Keratinocyte (primary cell): Measurements from ENCODE around the gene MBP. TPM values are rescaled to one million over a fixed set of nuclear protein-coding genes. Genes with fewer than 3 reads are reported as not detected.

ENCODE experiments used
- DNase-seq: peaks from one replicate; pipeline ENCODE4 v3.0.0-alpha.2; 2011; ENCODE audit warnings: low read depth, missing footprints, low spot score
- FAIRE-seq: peaks from 2 replicates; lab custom pipeline; 2011; peaks lifted over from hg19 to GRCh38; lab: Jason Lieb, UNC
- H2AFZ ChIP-seq: 2 replicates; pipeline ENCODE4 v1.6.0; 2012; ENCODE audit warnings: low read length, control low read depth, inconsistent platforms; ENCODE audit not compliant: control insufficient read depth
- H3K27ac ChIP-seq: 2 replicates; pipeline ENCODE4 v1.5.1; 2011; ENCODE audit warnings: low read length; ENCODE audit not compliant: control insufficient read depth, insufficient read depth
- H3K27me3 ChIP-seq: 3 replicates; pipeline ENCODE4 v1.6.0; 2011; ENCODE audit warnings: low read length; ENCODE audit not compliant: control insufficient read depth, insufficient read depth; ENCODE audit errors: extremely low read depth
- H3K36me3 ChIP-seq, 2 experiments: 2 replicates in 1 of 2; 3 replicates in 1 of 2; pipeline ENCODE4 v1.5.1; 2011; ENCODE audit warnings: low read length in 2 of 2, mild to moderate bottlenecking in 1 of 2; ENCODE audit not compliant: control insufficient read depth in 2 of 2, insufficient read depth in 2 of 2; ENCODE audit errors: extremely low read depth in 1 of 2
- H3K4me1 ChIP-seq: 3 replicates; pipeline ENCODE4 v1.5.1; 2011; ENCODE audit warnings: low read length; ENCODE audit not compliant: control insufficient read depth, insufficient read depth; ENCODE audit errors: extremely low read depth
- H3K4me2 ChIP-seq: 3 replicates; pipeline ENCODE4 v1.6.0; 2011; ENCODE audit warnings: low read depth, low read length; ENCODE audit not compliant: control insufficient read depth, insufficient read depth; ENCODE audit errors: extremely low read depth
- H3K4me3 ChIP-seq, 3 experiments: fragments of 200-600 bp in 1 of 3; sonication (generic) in 1 of 3; 2 replicates in 2 of 3; 3 replicates in 1 of 3; pipeline ENCODE4 v1.5.1; 2011 to 2016; ENCODE audit warnings: low read length in 3 of 3, mild to moderate bottlenecking in 3 of 3, control low read depth in 2 of 3, inconsistent platforms in 1 of 3, low read depth in 1 of 3, mixed read lengths in 1 of 3, mixed run types in 1 of 3, moderate library complexity in 1 of 3; ENCODE audit not compliant: control insufficient read depth in 2 of 3, insufficient read depth in 2 of 3; ENCODE audit errors: extremely low read depth in 1 of 3
- H3K79me2 ChIP-seq: 2 replicates; pipeline ENCODE4 v1.6.0; 2012; ENCODE audit warnings: low read length; ENCODE audit not compliant: control insufficient read depth, insufficient read depth
- H3K9ac ChIP-seq: 3 replicates; pipeline ENCODE4 v1.6.0; 2011; ENCODE audit warnings: low read length; ENCODE audit not compliant: control insufficient read depth, insufficient read depth; ENCODE audit errors: extremely low read depth
- H3K9me1 ChIP-seq: 3 replicates; pipeline ENCODE4 v1.6.0; 2011; ENCODE audit warnings: low read length; ENCODE audit not compliant: control insufficient read depth, insufficient read depth; ENCODE audit errors: extremely low read depth
- H3K9me3 ChIP-seq: 2 replicates; pipeline ENCODE4 v1.5.1; 2012; ENCODE audit warnings: low read depth, low read length; ENCODE audit not compliant: control insufficient read depth
- H4K20me1 ChIP-seq: 3 replicates; pipeline ENCODE4 v1.6.0; 2011; ENCODE audit warnings: low read length; ENCODE audit not compliant: control insufficient read depth, insufficient read depth; ENCODE audit errors: extremely low read depth
- CTCF ChIP-seq, 3 experiments: IDR thresholded peaks in 1 of 3; conservative IDR thresholded peaks in 1 of 3; optimal IDR thresholded peaks in 1 of 3; 2 replicates in 2 of 3; 3 replicates in 1 of 3; pipeline versions ENCODE3 to v1.5.1; 2011; ENCODE audit warnings: low read length in 3 of 3, mild to moderate bottlenecking in 3 of 3, moderate library complexity in 2 of 3, control low read depth in 1 of 3, inconsistent platforms in 1 of 3; ENCODE audit not compliant: insufficient read depth in 2 of 3; ENCODE audit errors: extremely low read depth in 1 of 3
- EZH2 ChIP-seq: IDR thresholded peaks from one replicate; pipeline ENCODE4 v1.6.1; 2012; ENCODE audit warnings: inconsistent platforms, mild to moderate bottlenecking, low read length, moderate library complexity
- dilution Hi-C: fragments of 300-500 bp; cut with MboI; formaldehyde crosslinking; loops from one replicate; pipeline ENCODE4 v1.7.0; 2020; ENCODE audit warnings: low sequenced_read_pairs; ENCODE audit not compliant: extremely low pct_ligation_motif_present
- polyA plus RNA-seq, 5 experiments: library from polyadenylated mRNA; depleted of rRNA in 3 of 5; stranded (reverse) in 3 of 5; stranded (forward) in 1 of 5; unstranded in 1 of 5; fragments of >200 nt; gene quantifications; 1 replicate in 1 of 5; 2 replicates in 3 of 5; 3 replicates in 1 of 5; pipeline versions ENCODE4 v1.2.1 to v1.2.3, GENCODE V29; 2011 to 2012; ENCODE audit warnings: missing spikeins in 2 of 5, low read depth in 1 of 5, low replicate concordance in 1 of 5

Gene MBP
- polyA plus RNA-seq, 1 donor (not counting 4 experiments of a cell fraction or from before 2014, with no cell fraction given) = 38.7 TPM

- Histone ChIP-seq H3K9me1 (no peaks in the 10 kb centered on the region), H3K36me3 (peaks cover 9 to 13% of the 10 kb centered on the region in 2 experiments), H2AFZ (no peak overlapping the region), H3K9me3 (no peaks in the 10 kb centered on the region), H4K20me1 (no peaks in the 10 kb centered on the region), H3K27ac (no peak overlapping the region), H3K4me3 (no peak overlapping the region), H3K4me2 (no peak overlapping the region), H3K27me3 (no peaks in the 10 kb centered on the region), H3K79me2 (no peaks in the 10 kb centered on the region), H3K4me1 (no peaks in the 10 kb centered on the region), H3K9ac (no peak overlapping the region)
- TF ChIP-seq EZH2 (no peak), CTCF (optimal IDR thresholded peaks at IDR 0.05 in 1 of 3, IDR thresholded peaks at IDR 0.05 in 1 of 3, conservative IDR thresholded peaks at IDR 0.05 in 1 of 3; ENCODE audit: extremely low read depth in 1 of 3, insufficient read depth in 2 of 3, low read length in 3 of 3) (no peak)
- DNase-seq = no peak
- no peak for FAIRE-seq
- dilution Hi-C loops = no loop called here
These were observed 173.8 kb downstream of the MBP start for GRCh38 chr18:76958692-76959341.

- Histone ChIP-seq H3K9ac (no peak overlapping the region), H2AFZ (no peak overlapping the region), H3K27ac (no peak overlapping the region), H3K9me3 (no peaks in the 10 kb centered on the region), H3K4me2 (no peak overlapping the region), H3K79me2 (no peaks in the 10 kb centered on the region), H3K27me3 (no peaks in the 10 kb centered on the region), H3K36me3 (peaks cover 9 to 13% of the 10 kb centered on the region in 2 experiments), H3K9me1 (no peaks in the 10 kb centered on the region), H4K20me1 (no peaks in the 10 kb centered on the region), H3K4me3 (no peak overlapping the region), H3K4me1 (no peaks in the 10 kb centered on the region)
- FAIRE-seq = no peak
- TF ChIP-seq EZH2 (no peak), CTCF (optimal IDR thresholded peaks at IDR 0.05 in 1 of 3, IDR thresholded peaks at IDR 0.05 in 1 of 3, conservative IDR thresholded peaks at IDR 0.05 in 1 of 3; ENCODE audit: extremely low read depth in 1 of 3, insufficient read depth in 2 of 3, low read length in 3 of 3) (no peak)
- dilution Hi-C loops = no loop called here
- DNase-seq = no peak
These were observed 174.9 kb downstream of the MBP start for GRCh38 chr18:76957384-76958355.
